K562 (cell line): ENCODE measurements around the gene IGIP. TPM values are rescaled to one million over a fixed set of nuclear protein-coding genes. Genes with fewer than 3 reads are reported as not detected.

Experiments
- ATAC-seq: fragments of 200-7000 bp; cut with Tn5 transposase; 3 replicates; pipeline ENCODE4 v1.9.1; 2020; ENCODE audit warnings: moderate library complexity
- BruUV-seq: library from RNA; stranded (reverse); fragments of 400-500 nt; replicated peaks from 2 replicates; lab custom pipeline; 2021; lab: Mats Ljungman, UMichigan
- CTCF ChIA-PET: fragments of 300-600 bp; formaldehyde crosslinking; extraction: SDS; loops from one replicate; lab custom pipeline; 2021; ENCODE audit warnings: low intra/inter-chr PET ratio; lab: Yijun Ruan, JAX
- POLR2A ChIA-PET: fragments of 300-600, 350-650 bp; sonication (Branson Sonifier 250); formaldehyde crosslinking; extraction: SDS; loops from one replicate; lab custom pipeline; 2021; ENCODE audit warnings: antibody characterized with exemption, inconsistent platforms; lab: Yijun Ruan, JAX
- DNase-seq, 4 experiments: peaks; one replicate each; pipeline versions ENCODE4 v3.0.0 to v3.0.0-alpha.2; 2011 to 2018; ENCODE audit warnings: low spot score in 3 of 4, mixed read lengths in 3 of 4; ENCODE audit errors: extremely low read depth in 1 of 4
- FAIRE-seq: peaks from 2 replicates; lab custom pipeline; 2011; peaks lifted over from hg19 to GRCh38; lab: Jason Lieb, UNC
- H2AFZ ChIP-seq: 2 replicates; pipeline ENCODE4 v1.6.0; 2011; ENCODE audit warnings: low read depth, low read length, control low read depth, inconsistent platforms
- H3K27ac ChIP-seq: fragments of 200-600 bp; 3 replicates; pipeline ENCODE4 v1.8.0; 2011; ENCODE audit warnings: low read depth, mild to moderate bottlenecking, control low read depth, inconsistent platforms, low read length, moderate library complexity, mixed read lengths; ENCODE audit errors: extremely low read depth
- H3K27me3 ChIP-seq, 2 experiments: fragments of 300-600 bp in 1 of 2; 2 replicates in 1 of 2; 3 replicates in 1 of 2; pipeline versions ENCODE4 v1.6.0 to v1.8.0; 2011; ENCODE audit warnings: inconsistent platforms in 2 of 2, low read length in 2 of 2, mild to moderate bottlenecking in 1 of 2, mixed read lengths in 1 of 2, moderate library complexity in 1 of 2; ENCODE audit not compliant: control insufficient read depth in 2 of 2, insufficient read depth in 2 of 2
- H3K36me3 ChIP-seq: fragments of 300-600 bp; 3 replicates; pipeline ENCODE4 v1.8.0; 2011; ENCODE audit warnings: mild to moderate bottlenecking, low read length, inconsistent platforms; ENCODE audit not compliant: control insufficient read depth, insufficient read depth
- H3K4me1 ChIP-seq, 2 experiments: fragments of 200-600 bp in 1 of 2; replicated peaks in 1 of 2; 2 replicates in 1 of 2; 3 replicates in 1 of 2; pipeline versions ENCODE4 v1.5.1 to v1.8.0; 2011; ENCODE audit warnings: inconsistent platforms in 2 of 2, low read length in 2 of 2, mild to moderate bottlenecking in 1 of 2, mixed read lengths in 1 of 2, moderate library complexity in 1 of 2; ENCODE audit not compliant: control insufficient read depth in 2 of 2, insufficient read depth in 2 of 2
- H3K4me2 ChIP-seq: 2 replicates; pipeline ENCODE4 v1.6.1; 2011; ENCODE audit warnings: low read length, control low read depth, inconsistent platforms, mixed read lengths; ENCODE audit not compliant: insufficient read depth
- H3K4me3 ChIP-seq: fragments of 200-600 bp; sonication (generic), shearing (Covaris generic); 2 replicates; pipeline ENCODE4 v1.5.1; 2016; ENCODE audit warnings: control low read depth, inconsistent platforms
- H3K79me2 ChIP-seq: fragments of 200-600 bp; 3 replicates; pipeline ENCODE4 v1.8.0; 2011; ENCODE audit warnings: low read length, inconsistent platforms; ENCODE audit not compliant: control insufficient read depth, insufficient read depth
- H3K9ac ChIP-seq, 2 experiments: 2 replicates each; pipeline versions ENCODE4 v1.6.0 to v1.6.1; 2011; ENCODE audit warnings: low read depth in 2 of 2, low read length in 2 of 2, control low read depth in 1 of 2, inconsistent platforms in 1 of 2, mild to moderate bottlenecking in 1 of 2, mixed read lengths in 1 of 2; ENCODE audit not compliant: insufficient read depth in 1 of 2
- H3K9me1 ChIP-seq: one replicate; pipeline ENCODE4 v1.6.0; 2011; ENCODE audit warnings: inconsistent platforms, mild to moderate bottlenecking, low read length, moderate library complexity; ENCODE audit not compliant: control insufficient read depth, insufficient read depth
- H3K9me3 ChIP-seq: replicated peaks from 2 replicates; pipeline ENCODE4 v1.5.1; 2011; ENCODE audit warnings: low read depth, low read length, inconsistent platforms; ENCODE audit not compliant: control insufficient read depth, insufficient read depth
- H4K20me1 ChIP-seq: replicated peaks from 2 replicates; pipeline ENCODE4 v1.6.1; 2011; ENCODE audit warnings: low read length, inconsistent platforms, mixed read lengths; ENCODE audit not compliant: control insufficient read depth, insufficient read depth
- C11orf30 ChIP-seq: fragments of 450-650 bp; IDR thresholded peaks from 2 replicates; pipeline ENCODE4 v1.6.1; 2016; ENCODE audit warnings: low read depth, mild to moderate bottlenecking
- CEBPZ ChIP-seq: fragments of 150-350 bp; IDR thresholded peaks from 2 replicates; pipeline ENCODE4 v1.6.1; 2014; ENCODE audit warnings: low read depth, mild to moderate bottlenecking, low read length, borderline replicate concordance
- CTCF ChIP-seq, 3 experiments: IDR thresholded peaks in 2 of 3; conservative IDR thresholded peaks in 1 of 3; 2 replicates each; pipeline ENCODE4 v1.5.1; 2011 to 2012; ENCODE audit warnings: low read length in 3 of 3, mild to moderate bottlenecking in 3 of 3, control low read depth in 2 of 3, improper control_type of control experiment in 1 of 3, inconsistent platforms in 1 of 3, low read depth in 1 of 3, mixed read lengths in 1 of 3, moderate library complexity in 1 of 3; ENCODE audit not compliant: insufficient read depth in 2 of 3
- GTF2E2 ChIP-seq: fragments of 200-800 bp; sonication (Bioruptor generic); IDR thresholded peaks from 2 replicates; pipeline ENCODE4 v1.6.1; 2016; ENCODE audit warnings: missing genetic modification characterization, missing compliant biosample characterization
- MAFG ChIP-seq: fragments of 450-650 bp; conservative IDR thresholded peaks from 2 replicates; pipeline ENCODE4 v1.6.1; 2016; ENCODE audit warnings: missing genetic modification characterization, missing compliant biosample characterization
- RAD21 ChIP-seq, 2 experiments: fragments of 250-450 bp in 1 of 2; fragments of 450-650 bp in 1 of 2; sonication (Bioruptor Pico) in 1 of 2; formaldehyde crosslinking in 1 of 2; IDR thresholded peaks in 1 of 2; conservative IDR thresholded peaks in 1 of 2; 2 replicates each; pipeline versions ENCODE4 v1.4.0 to v1.8.0; 2020 to 2022; ENCODE audit warnings: mild to moderate bottlenecking in 2 of 2, moderate library complexity in 1 of 2
- REST ChIP-seq, 2 experiments: fragments of 450-650 bp; formaldehyde crosslinking in 1 of 2; IDR thresholded peaks; 2 replicates each; pipeline versions ENCODE4 v1.4.0 to v1.6.1; 2014 to 2020; ENCODE audit warnings: mild to moderate bottlenecking in 2 of 2, borderline replicate concordance in 1 of 2, low read depth in 1 of 2
- WGBS: fragments of 100-300 bp; shearing (Covaris generic); methylation state at CpG from one replicate; pipeline ENCODE4 v1.1.6; 2016; ENCODE audit warnings: low coverage, mixed read lengths; ENCODE audit not compliant: insufficient coverage; ENCODE audit errors: missing lambda C conversion rate; 5-methylcytosine and 5-hydroxymethylcytosine counted together
- in situ Hi-C: fragments of 300-500 bp; cut with MboI; formaldehyde crosslinking; loops from 4 replicates; pipeline ENCODE4 v1.15.0; 2018; ENCODE audit warnings: inconsistent platforms, mixed read lengths
- intact Hi-C: fragments of 100-400 bp; cut with micrococcal nuclease; formaldehyde crosslinking; loops from 2 replicates; pipeline ENCODE4 v1.14.2; 2022
- polyA plus RNA-seq, 8 experiments: library from polyadenylated mRNA; depleted of rRNA in 4 of 8; stranded (reverse) in 5 of 8; unstranded in 3 of 8; fragments of >200 nt; fragmentation: Nextera tagmentation in 2 of 8; fragmentation: Illumina TruSeq in 1 of 8; extraction: Ambion mirVana in 2 of 8; extraction: Trizol in 1 of 8; gene quantifications; 2 replicates each; pipeline versions ENCODE4 v1.2.1 to v1.2.3, GENCODE V29; 2011 to 2014; ENCODE audit warnings: inconsistent platforms in 1 of 8, missing spikeins in 1 of 8
- total RNA-seq, 7 experiments: library from RNA; depleted of rRNA in 6 of 7; stranded (reverse); fragments of >200 nt in 6 of 7; fragmentation: Illumina TruSeq in 2 of 7; extraction: Trizol in 2 of 7; gene quantifications; 2 replicates each; pipeline versions ENCODE4 v1.2.1 to v1.2.3, GENCODE V29; 2011 to 2021; ENCODE audit warnings: low replicate concordance in 1 of 7

Gene IGIP
- total and polyA plus RNA-seq, 9 of the 15 experiments (the other 6 are each of a cell fraction or from before 2014, with no cell fraction given), result 0.52 to 1.6 (median 1.2) TPM

GRCh38 chr5:140169410-140169809, 43.7 kb downstream of the IGIP start:
- in situ Hi-C loops (loop anchor here (10.0 kb wide), 1 partner anchor 185 kb away; no protein-coding TSS in a partner anchor), intact Hi-C loops (loop anchor here (1.0 to 5.0 kb wide), 3 partner anchors 58 to 188 kb away; no protein-coding TSS in a partner anchor)
- Histone ChIP-seq H3K4me3 (no peak overlapping the region), H3K9me1 (no peaks in the 10 kb centered on the region), H3K79me2 (no peaks in the 10 kb centered on the region), H2AFZ (peak overlapping the region; percentile 71), H3K9ac (no peak overlapping the region), H3K27ac (no peak overlapping the region), H3K4me2 (no peak overlapping the region), H3K27me3 (no peaks in the 10 kb centered on the region; a peak in 1 of 5 replicates), H3K4me1 (peaks cover 4 to 39% of the 10 kb centered on the region in 2 experiments; a peak in 4 of 5 replicates), H4K20me1 (no peaks in the 10 kb centered on the region), H3K9me3 (no peaks in the 10 kb centered on the region), H3K36me3 (no peaks in the 10 kb centered on the region)
- BruUV-seq, result no TSS peak
- POLR2A ChIA-PET, result interaction anchor here (0.7 to 1.6 kb wide), 9 partner anchors 8 to 71 kb away, joined by 3 to 9 read pairs (median 3); no protein-coding TSS in a partner anchor
- DNase-seq (peak in 2 of 4 experiments; percentile 49 to 55), FAIRE-seq (peak; percentile 65), ATAC-seq (peak; percentile 78)
- WGBS, result 100% methylated on average over 1 of the region's 1 CpG
- CTCF ChIA-PET, result no interaction called here
- TF ChIP-seq CEBPZ (no peak), GTF2E2 (tag) (no peak), C11orf30 (peak; percentile 89), REST (IDR thresholded peaks at IDR 0.05; ENCODE audit: borderline replicate concordance) (peak; percentile 50; the same call in 1 of the 2 replicates), REST (CRISPR knock-in tag; IDR thresholded peaks at IDR 0.05; ENCODE audit: low read depth) (no peak), MAFG (tag) (peak; percentile 79), RAD21 (CRISPR knock-in tag; conservative IDR thresholded peaks at IDR 0.05 in 1 of 2, IDR thresholded peaks at IDR 0.05 in 1 of 2) (peak; percentile 42 to 71), CTCF (IDR thresholded peaks at IDR 0.05 in 2 of 3, conservative IDR thresholded peaks at IDR 0.05 in 1 of 3; ENCODE audit: insufficient read depth in 2 of 3, low read depth in 1 of 3, low read length in 3 of 3) (peak; percentile 33 to 69 (median 69); a peak in 5 of 6 replicates)
